Mucosa of rectum (tissue), 2 donors: ENCODE results near the gene DYSF.

Experiments
- H3K27ac ChIP-seq, 2 donors: one replicate each; pipeline ENCODE4 v1.7.0; 2013; ENCODE audit warnings: inconsistent platforms in 2 of 2, low read depth in 2 of 2, low read length in 2 of 2
- H3K27me3 ChIP-seq, 2 donors: one replicate each; pipeline ENCODE4 v1.7.0; 2013; ENCODE audit warnings: low read length in 2 of 2; ENCODE audit not compliant: control insufficient read depth in 2 of 2, insufficient read depth in 2 of 2
- H3K36me3 ChIP-seq, 2 donors: one replicate each; pipeline ENCODE4 v1.7.0; 2013; ENCODE audit warnings: low read length in 2 of 2; ENCODE audit not compliant: control insufficient read depth in 2 of 2, insufficient read depth in 2 of 2
- H3K4me1 ChIP-seq, 2 donors: one replicate each; pipeline ENCODE4 v1.7.0; 2013; ENCODE audit warnings: low read length in 2 of 2, mild to moderate bottlenecking in 1 of 2; ENCODE audit not compliant: control insufficient read depth in 2 of 2, insufficient read depth in 2 of 2
- H3K4me3 ChIP-seq, 2 donors: one replicate each; pipeline ENCODE4 v1.7.0; 2013; ENCODE audit warnings: low read length in 2 of 2
- H3K9ac ChIP-seq, 2 donors: one replicate each; pipeline ENCODE4 v1.7.0; 2013; ENCODE audit warnings: low read length in 2 of 2, low read depth in 1 of 2, mild to moderate bottlenecking in 1 of 2
- H3K9me3 ChIP-seq, 2 donors: one replicate each; pipeline ENCODE4 v1.7.0; 2013; ENCODE audit warnings: low read length in 2 of 2; ENCODE audit not compliant: control insufficient read depth in 2 of 2
- donor health status: healthy.
- donor health status: Normal muscosa, but diverticular disease.

The DYSF gene

GRCh38 chr2:71577209-71577608 lies 123.8 kb downstream of the DYSF start:
- Histone ChIP-seq H3K27me3 (no peaks in the 10 kb centered on the region), H3K27ac (no peak overlapping the region), H3K4me3 (no peak overlapping the region), H3K9ac (no peak overlapping the region), H3K9me3 (no peaks in the 10 kb centered on the region), H3K36me3 (no peaks in the 10 kb centered on the region), H3K4me1 (no peaks in the 10 kb centered on the region)

GRCh38 chr2:71578767-71579342 lies 125.5 kb downstream of the DYSF start:
- Histone ChIP-seq H3K9me3 (no peaks in the 10 kb centered on the region), H3K4me3 (no peak overlapping the region), H3K4me1 (no peaks in the 10 kb centered on the region), H3K27me3 (no peaks in the 10 kb centered on the region), H3K27ac (no peak overlapping the region), H3K36me3 (no peaks in the 10 kb centered on the region), H3K9ac (no peak overlapping the region)

GRCh38 chr2:71581026-71581425 lies 127.7 kb downstream of the DYSF start:
- H3K4me1 ChIP-seq: no peaks in the 10 kb centered on the region
- no peak overlapping the region for H3K9ac ChIP-seq
- no peak overlapping the region for H3K27ac ChIP-seq
- H3K36me3 ChIP-seq: no peaks in the 10 kb centered on the region
- H3K9me3 ChIP-seq: no peaks in the 10 kb centered on the region
- no peak overlapping the region for H3K4me3 ChIP-seq
- H3K27me3 ChIP-seq: no peaks in the 10 kb centered on the region

GRCh38 chr2:71583876-71584275 lies 130.5 kb downstream of the DYSF start:
- no peaks in the 10 kb centered on the region for H3K9me3 ChIP-seq
- H3K4me3 ChIP-seq: no peak overlapping the region
- H3K4me1 ChIP-seq: peaks cover 0 to 3% of the 10 kb centered on the region in 2 donors
- no peaks in the 10 kb centered on the region for H3K36me3 ChIP-seq
- H3K27me3 ChIP-seq: no peaks in the 10 kb centered on the region
- H3K27ac ChIP-seq: no peak overlapping the region
- no peak overlapping the region for H3K9ac ChIP-seq

- Histone ChIP-seq H3K9ac (no peak overlapping the region), H3K4me3 (no peak overlapping the region), H3K27ac (no peak overlapping the region), H3K27me3 (no peaks in the 10 kb centered on the region), H3K9me3 (no peaks in the 10 kb centered on the region), H3K36me3 (no peaks in the 10 kb centered on the region), H3K4me1 (peaks cover 0 to 4% of the 10 kb centered on the region in 2 donors)
Measured at GRCh38 chr2:71586471-71586870, 133.1 kb downstream of the DYSF start.

GRCh38 chr2:71587509-71588073 lies 134.2 kb downstream of the DYSF start:
- Histone ChIP-seq H3K9ac (no peak overlapping the region), H3K4me3 (no peak overlapping the region), H3K36me3 (no peaks in the 10 kb centered on the region), H3K4me1 (peaks cover 3 to 7% of the 10 kb centered on the region in 2 donors), H3K27me3 (no peaks in the 10 kb centered on the region), H3K27ac (no peak overlapping the region), H3K9me3 (no peaks in the 10 kb centered on the region)

- no peaks in the 10 kb centered on the region for H3K36me3 ChIP-seq
- no peak overlapping the region for H3K4me3 ChIP-seq
- peaks cover 3 to 7% of the 10 kb centered on the region in 2 donors for H3K4me1 ChIP-seq
- H3K9me3 ChIP-seq: no peaks in the 10 kb centered on the region
- no peaks in the 10 kb centered on the region for H3K27me3 ChIP-seq
- no peak overlapping the region for H3K9ac ChIP-seq
- H3K27ac ChIP-seq: no peak overlapping the region
Measured at GRCh38 chr2:71588497-71589170, 135.3 kb downstream of the DYSF start.

GRCh38 chr2:71589763-71590162 lies 136.4 kb downstream of the DYSF start:
- Histone ChIP-seq H3K36me3 (no peaks in the 10 kb centered on the region), H3K4me1 (peaks cover 3 to 7% of the 10 kb centered on the region in 2 donors)

GRCh38 chr2:71591044-71591443 lies 137.7 kb downstream of the DYSF start:
- Histone ChIP-seq H3K9ac (no peak overlapping the region), H3K9me3 (no peaks in the 10 kb centered on the region), H3K4me3 (no peak overlapping the region), H3K4me1 (peaks cover 3 to 7% of the 10 kb centered on the region in 2 donors), H3K36me3 (no peaks in the 10 kb centered on the region), H3K27me3 (no peaks in the 10 kb centered on the region), H3K27ac (no peak overlapping the region)

More at GRCh38 chr2:71589763-71590162, 136.4 kb downstream of the DYSF start:
- Histone ChIP-seq H3K9me3 (no peaks in the 10 kb centered on the region), H3K27me3 (no peaks in the 10 kb centered on the region), H3K4me3 (no peak overlapping the region), H3K27ac (no peak overlapping the region), H3K9ac (no peak overlapping the region)

GRCh38 chr2:71592181-71592711 lies 138.9 kb downstream of the DYSF start:
- no peak overlapping the region for H3K9ac ChIP-seq
- peaks cover 3 to 7% of the 10 kb centered on the region in 2 donors for H3K4me1 ChIP-seq
- H3K27me3 ChIP-seq: no peaks in the 10 kb centered on the region
- H3K27ac ChIP-seq: no peak overlapping the region
- H3K4me3 ChIP-seq: no peak overlapping the region
- H3K36me3 ChIP-seq: no peaks in the 10 kb centered on the region
- no peaks in the 10 kb centered on the region for H3K9me3 ChIP-seq
